Measurements from ENCODE around the gene ARMC7. TPM values are rescaled to one million over a fixed set of nuclear protein-coding genes. Genes with fewer than 3 reads are reported as not detected.

The ARMC7 gene
- total and polyA plus RNA-seq, 2 of the 13 experiments (the other 11 are each of a cell fraction or from before 2014, with no cell fraction given) = 3.9 to 4.2 TPM

DNA sequence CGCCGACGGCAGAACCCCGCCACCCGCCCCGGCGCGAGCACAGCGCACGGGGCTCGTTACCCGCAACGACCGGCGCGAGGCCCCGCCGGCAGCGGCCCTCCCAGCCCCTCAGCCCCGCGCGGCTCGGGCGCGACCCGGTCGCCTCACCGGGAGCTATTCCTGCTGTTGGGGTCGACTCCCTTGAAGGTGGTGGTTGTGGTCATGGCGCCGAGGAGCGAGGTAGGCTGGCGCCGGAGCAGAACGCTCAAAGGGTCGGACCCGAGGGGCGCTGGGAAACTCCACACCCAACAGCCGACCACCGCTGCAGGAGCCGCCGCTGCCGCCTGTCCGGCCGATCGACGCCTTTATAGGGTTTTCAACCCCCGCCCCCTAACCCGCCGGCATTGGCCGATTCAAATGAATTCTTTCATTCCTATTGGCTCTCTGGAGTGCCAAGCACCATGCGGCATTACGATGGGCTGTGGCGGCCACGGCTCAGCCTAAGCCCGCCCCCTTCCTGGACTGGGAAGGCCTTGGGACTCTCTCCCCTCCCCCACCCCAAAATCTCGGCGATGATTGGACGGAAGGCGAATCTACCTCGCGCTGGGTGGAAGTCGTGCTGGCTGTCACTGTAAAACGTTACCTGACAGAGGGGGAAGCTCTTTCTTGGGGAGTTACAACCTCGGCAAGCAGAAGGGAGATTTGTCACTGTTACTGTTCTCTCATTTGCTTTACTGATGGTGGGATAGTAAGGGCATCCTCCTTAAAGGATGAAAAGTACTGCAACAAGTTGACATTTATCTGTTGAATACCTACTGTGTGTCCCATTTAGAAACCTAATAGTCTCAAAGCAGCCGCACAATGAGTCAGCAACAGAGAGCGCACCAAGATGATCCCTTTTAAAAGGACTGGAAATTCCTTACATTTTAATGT, 44.7 kb downstream of the ARMC7 start, which contains the start of gene JPT1 (continued):
- TF ChIP-seq NCOA1 (CRISPR knock-in tag; IDR thresholded peaks at IDR 0.05) (peak; percentile 40; the same call in 1 of the 2 replicates), MXD4 (CRISPR knock-in tag; IDR thresholded peaks at IDR 0.05) (peak; percentile 81), MEF2D (CRISPR knock-in tag; IDR thresholded peaks at IDR 0.05) (peak; percentile 57), ELF4 (CRISPR knock-in tag; IDR thresholded peaks at IDR 0.05; ENCODE audit: borderline replicate concordance) (no peak), BHLHE40 (IDR thresholded peaks at IDR 0.05; ENCODE audit: low read length) (peak; percentile 30; the same call in 1 of the 2 replicates), NAIF1 (CRISPR knock-in tag; IDR thresholded peaks at IDR 0.05; ENCODE audit: borderline replicate concordance) (peak; percentile 71; the same call in 1 of the 2 replicates), ZNF777 (CRISPR knock-in tag; IDR thresholded peaks at IDR 0.05) (peak; percentile 85), PTBP1 (IDR thresholded peaks at IDR 0.05; ENCODE audit: low read depth, low read length, poor library complexity, severe bottlenecking) (no peak), ELF1 (CRISPR knock-in tag; IDR thresholded peaks at IDR 0.05) (peak; percentile 89), NR2F1 (CRISPR knock-in tag; IDR thresholded peaks at IDR 0.05) (no peak), ZNF768 (CRISPR knock-in tag; IDR thresholded peaks at IDR 0.05) (peak; percentile 76), NFYB (CRISPR knock-in tag; IDR thresholded peaks at IDR 0.05) (peak; percentile 98), SRSF4 (IDR thresholded peaks at IDR 0.05; ENCODE audit: low read depth, low read length, poor library complexity, severe bottlenecking) (no peak), RARG (CRISPR knock-in tag; IDR thresholded peaks at IDR 0.05; ENCODE audit: low read depth) (no peak), ZFP36 (IDR thresholded peaks at IDR 0.05; ENCODE audit: borderline replicate concordance, low read depth, low read length, partially characterized antibody) (no peak), JDP2 (CRISPR knock-in tag; IDR thresholded peaks at IDR 0.05; ENCODE audit: borderline replicate concordance) (no peak), ETV5 (CRISPR knock-in tag; IDR thresholded peaks at IDR 0.05; ENCODE audit: borderline replicate concordance) (peak; percentile 64; the same call in 1 of the 2 replicates)
- TF ChIP-seq, protein P1, sequence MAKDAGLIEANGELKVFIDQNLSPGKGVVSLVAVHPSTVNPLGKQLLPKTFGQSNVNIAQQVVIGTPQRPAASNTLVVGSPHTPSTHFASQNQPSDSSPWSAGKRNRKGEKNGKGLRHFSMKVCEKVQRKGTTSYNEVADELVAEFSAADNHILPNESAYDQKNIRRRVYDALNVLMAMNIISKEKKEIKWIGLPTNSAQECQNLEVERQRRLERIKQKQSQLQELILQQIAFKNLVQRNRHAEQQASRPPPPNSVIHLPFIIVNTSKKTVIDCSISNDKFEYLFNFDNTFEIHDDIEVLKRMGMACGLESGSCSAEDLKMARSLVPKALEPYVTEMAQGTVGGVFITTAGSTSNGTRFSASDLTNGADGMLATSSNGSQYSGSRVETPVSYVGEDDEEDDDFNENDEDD (CRISPR knock-in tag; IDR thresholded peaks at IDR 0.05; ENCODE audit: borderline replicate concordance) = peak; percentile 43
- TF ChIP-seq, protein P2, sequence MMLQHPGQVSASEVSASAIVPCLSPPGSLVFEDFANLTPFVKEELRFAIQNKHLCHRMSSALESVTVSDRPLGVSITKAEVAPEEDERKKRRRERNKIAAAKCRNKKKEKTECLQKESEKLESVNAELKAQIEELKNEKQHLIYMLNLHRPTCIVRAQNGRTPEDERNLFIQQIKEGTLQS (CRISPR knock-in tag; IDR thresholded peaks at IDR 0.05) = no peak
- TF ChIP-seq, protein P3, sequence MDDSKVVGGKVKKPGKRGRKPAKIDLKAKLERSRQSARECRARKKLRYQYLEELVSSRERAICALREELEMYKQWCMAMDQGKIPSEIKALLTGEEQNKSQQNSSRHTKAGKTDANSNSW (CRISPR knock-in tag; IDR thresholded peaks at IDR 0.05; ENCODE audit: borderline replicate concordance) = peak; percentile 24; the same call in 1 of the 2 replicates
- TF ChIP-seq, protein P4, sequence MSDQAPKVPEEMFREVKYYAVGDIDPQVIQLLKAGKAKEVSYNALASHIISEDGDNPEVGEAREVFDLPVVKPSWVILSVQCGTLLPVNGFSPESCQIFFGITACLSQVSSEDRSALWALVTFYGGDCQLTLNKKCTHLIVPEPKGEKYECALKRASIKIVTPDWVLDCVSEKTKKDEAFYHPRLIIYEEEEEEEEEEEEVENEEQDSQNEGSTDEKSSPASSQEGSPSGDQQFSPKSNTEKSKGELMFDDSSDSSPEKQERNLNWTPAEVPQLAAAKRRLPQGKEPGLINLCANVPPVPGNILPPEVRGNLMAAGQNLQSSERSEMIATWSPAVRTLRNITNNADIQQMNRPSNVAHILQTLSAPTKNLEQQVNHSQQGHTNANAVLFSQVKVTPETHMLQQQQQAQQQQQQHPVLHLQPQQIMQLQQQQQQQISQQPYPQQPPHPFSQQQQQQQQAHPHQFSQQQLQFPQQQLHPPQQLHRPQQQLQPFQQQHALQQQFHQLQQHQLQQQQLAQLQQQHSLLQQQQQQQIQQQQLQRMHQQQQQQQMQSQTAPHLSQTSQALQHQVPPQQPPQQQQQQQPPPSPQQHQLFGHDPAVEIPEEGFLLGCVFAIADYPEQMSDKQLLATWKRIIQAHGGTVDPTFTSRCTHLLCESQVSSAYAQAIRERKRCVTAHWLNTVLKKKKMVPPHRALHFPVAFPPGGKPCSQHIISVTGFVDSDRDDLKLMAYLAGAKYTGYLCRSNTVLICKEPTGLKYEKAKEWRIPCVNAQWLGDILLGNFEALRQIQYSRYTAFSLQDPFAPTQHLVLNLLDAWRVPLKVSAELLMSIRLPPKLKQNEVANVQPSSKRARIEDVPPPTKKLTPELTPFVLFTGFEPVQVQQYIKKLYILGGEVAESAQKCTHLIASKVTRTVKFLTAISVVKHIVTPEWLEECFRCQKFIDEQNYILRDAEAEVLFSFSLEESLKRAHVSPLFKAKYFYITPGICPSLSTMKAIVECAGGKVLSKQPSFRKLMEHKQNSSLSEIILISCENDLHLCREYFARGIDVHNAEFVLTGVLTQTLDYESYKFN (CRISPR knock-in tag; conservative IDR thresholded peaks at IDR 0.05) = peak; percentile 65; the same call in 1 of the 2 replicates
- TF ChIP-seq, protein P5, sequence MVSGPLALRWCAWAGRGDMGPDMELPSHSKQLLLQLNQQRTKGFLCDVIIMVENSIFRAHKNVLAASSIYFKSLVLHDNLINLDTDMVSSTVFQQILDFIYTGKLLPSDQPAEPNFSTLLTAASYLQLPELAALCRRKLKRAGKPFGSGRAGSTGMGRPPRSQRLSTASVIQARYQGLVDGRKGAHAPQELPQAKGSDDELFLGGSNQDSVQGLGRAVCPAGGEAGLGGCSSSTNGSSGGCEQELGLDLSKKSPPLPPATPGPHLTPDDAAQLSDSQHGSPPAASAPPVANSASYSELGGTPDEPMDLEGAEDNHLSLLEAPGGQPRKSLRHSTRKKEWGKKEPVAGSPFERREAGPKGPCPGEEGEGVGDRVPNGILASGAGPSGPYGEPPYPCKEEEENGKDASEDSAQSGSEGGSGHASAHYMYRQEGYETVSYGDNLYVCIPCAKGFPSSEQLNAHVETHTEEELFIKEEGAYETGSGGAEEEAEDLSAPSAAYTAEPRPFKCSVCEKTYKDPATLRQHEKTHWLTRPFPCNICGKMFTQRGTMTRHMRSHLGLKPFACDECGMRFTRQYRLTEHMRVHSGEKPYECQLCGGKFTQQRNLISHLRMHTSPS (CRISPR knock-in tag; IDR thresholded peaks at IDR 0.05; ENCODE audit: low read depth) = no peak; the same call in 1 of the 2 replicates
